Omental fat pad (tissue), 4 donors: ENCODE data around the gene GLRX5. TPM values are rescaled to one million over a fixed set of nuclear protein-coding genes. Genes with fewer than 3 reads are reported as not detected.

Source experiments
- ATAC-seq: fragments of 150-250 bp; one replicate; pipeline ENCODE4 v1.9.1; 2016; ENCODE audit warnings: mild to moderate bottlenecking, moderate library complexity; ENCODE audit not compliant: low FRiP score
- DNase-seq: peaks from one replicate; pipeline ENCODE4 v3.0.0-alpha.2; 2019; ENCODE audit warnings: low spot score
- CTCF ChIP-seq, 3 donors: fragments of 450-650 bp; IDR thresholded peaks; one replicate each; pipeline ENCODE4 v1.5.1; 2016 to 2017; ENCODE audit warnings: antibody characterized with exemption in 3 of 3, mild to moderate bottlenecking in 3 of 3, moderate library complexity in 2 of 3
- total RNA-seq, 4 donors: library from RNA; depleted of rRNA; stranded (reverse); fragments of >200 nt; gene quantifications; one replicate each; pipeline ENCODE4 v1.1.0, GENCODE V29; 2016

The GLRX5 gene
- total RNA-seq, 4 donors from 2014 or later = 25.5 to 36.8 (median 27.2) TPM

- ATAC-seq (no peak), DNase-seq (no peak)
- no peak for TF ChIP-seq CTCF (IDR thresholded peaks at IDR 0.05)
Measured at GRCh38 chr14:95541346-95541745, 6.5 kb downstream of the GLRX5 start.

GRCh38 chr14:95541932-95542930, 7.4 kb downstream of the GLRX5 start:
- DNase-seq (no peak), ATAC-seq (no peak)
- no peak for TF ChIP-seq CTCF (IDR thresholded peaks at IDR 0.05)

- no peak for ATAC-seq
- no peak for DNase-seq
- TF ChIP-seq CTCF (IDR thresholded peaks at IDR 0.05) = no peak
Measured at GRCh38 chr14:95543021-95543420, 8.2 kb downstream of the GLRX5 start.

GRCh38 chr14:95544588-95544987, 9.7 kb downstream of the GLRX5 start:
- no peak for TF ChIP-seq CTCF (IDR thresholded peaks at IDR 0.05)
- DNase-seq (no peak), ATAC-seq (no peak)

- DNase-seq (no peak), ATAC-seq (peak; percentile 75)
- TF ChIP-seq CTCF (IDR thresholded peaks at IDR 0.05) = no peak
Measured at GRCh38 chr14:95545515-95546168, 10.8 kb downstream of the GLRX5 start.

- ATAC-seq (no peak), DNase-seq (no peak)
- TF ChIP-seq CTCF (IDR thresholded peaks at IDR 0.05) = no peak
Measured at GRCh38 chr14:95547272-95547625, 12.4 kb downstream of the GLRX5 start.
